Glomerular endothelial cell (primary cell): ENCODE data around the gene GLOD5. TPM values are rescaled to one million over a fixed set of nuclear protein-coding genes. Genes with fewer than 3 reads are reported as not detected.
"Not testable (repeated sequence)": the region's sequence is repeated elsewhere in the genome, so short reads cannot be mapped to it uniquely, and the experiment has no call there.

Experiments used
- DNase-seq: peaks from one replicate; pipeline ENCODE4 v3.0.0-alpha.2; 2011; ENCODE audit warnings: low read depth, low spot score; ENCODE audit errors: extremely low read depth
- total RNA-seq: library from RNA; depleted of rRNA; stranded (reverse); fragments of >200 nt; gene quantifications from 2 replicates; pipeline ENCODE4 v1.2.3, GENCODE V29; 2015

GLOD5 gene
- total RNA-seq, 1 donor from 2014 or later: not detected

DNA sequence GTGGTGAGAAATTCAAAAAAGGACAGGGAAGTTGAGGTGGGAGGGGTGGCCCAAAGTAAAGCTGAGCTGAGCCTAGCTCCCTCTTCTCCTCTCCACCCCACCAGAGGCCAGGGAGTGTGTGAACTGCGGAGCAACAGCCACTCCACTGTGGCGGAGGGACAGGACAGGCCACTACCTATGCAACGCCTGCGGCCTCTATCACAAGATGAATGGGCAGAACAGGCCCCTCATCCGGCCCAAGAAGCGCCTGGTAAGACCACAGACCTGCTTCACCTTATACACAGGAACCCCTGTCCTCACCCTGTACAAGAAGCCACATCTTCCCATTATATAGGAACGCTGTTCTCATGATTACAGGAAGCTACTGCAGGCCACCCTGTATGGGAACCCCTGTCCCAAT, 30.7 kb downstream of the GLOD5 start:
- no peak for DNase-seq

GRCh38 chrX:48793935-48794334, 32.4 kb downstream of the GLOD5 start:
- no peak for DNase-seq

DNA sequence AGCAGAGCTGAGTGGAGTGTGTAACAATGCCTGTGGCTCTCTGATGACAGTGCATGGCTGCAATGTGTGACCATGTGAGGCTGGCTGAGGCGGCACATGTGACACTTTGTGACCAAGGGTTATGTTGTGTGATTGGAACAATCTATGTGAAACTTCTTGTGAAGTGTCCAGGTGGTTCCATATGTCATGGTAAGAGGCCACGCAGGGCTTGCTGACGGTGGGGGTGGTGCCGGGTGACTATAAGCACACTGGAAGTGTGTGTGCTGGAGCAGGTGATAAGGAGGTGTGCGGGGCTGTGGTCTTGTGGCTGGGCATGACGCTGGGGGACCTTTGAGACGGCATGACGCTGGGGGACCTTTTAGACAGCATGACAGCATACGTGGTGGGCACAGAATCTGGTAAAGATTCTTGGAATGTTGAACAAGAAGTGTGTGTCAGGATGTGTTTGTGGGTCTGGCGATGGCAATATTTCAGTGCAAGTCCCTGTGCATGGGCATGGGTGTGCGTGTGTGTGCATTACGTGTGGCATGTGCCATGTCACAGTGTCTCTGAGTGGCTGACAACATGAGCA, 32.9 kb downstream of the GLOD5 start:
- DNase-seq: no peak

DNA sequence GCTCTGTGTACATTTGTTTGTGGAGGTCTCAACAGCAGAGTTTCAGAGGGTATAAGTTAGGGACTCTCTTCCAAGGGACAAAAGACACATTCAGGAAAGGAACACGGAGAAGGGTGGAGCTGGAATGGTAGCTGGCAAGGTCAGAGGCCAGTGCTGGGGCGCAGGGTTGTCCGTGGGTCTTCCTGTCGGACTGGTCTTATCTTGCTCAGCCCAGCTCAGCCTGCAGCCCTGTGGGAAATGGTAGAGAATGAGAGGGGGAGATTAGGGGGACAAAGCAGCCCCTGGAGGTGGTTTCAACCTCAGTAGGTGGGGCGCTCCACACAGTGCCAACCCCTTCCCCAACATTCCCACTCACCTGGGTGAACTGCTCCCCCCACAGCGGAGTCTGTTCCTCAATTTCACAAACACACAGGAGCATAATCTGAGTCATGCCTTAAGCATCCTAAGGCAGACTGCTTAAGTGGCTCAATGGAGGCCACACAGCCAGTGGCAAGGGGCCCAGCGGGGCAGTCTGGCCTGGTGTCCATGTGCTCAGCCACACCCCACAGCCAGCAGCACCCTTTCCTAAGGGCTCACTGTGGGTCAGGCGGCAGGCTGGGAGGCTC, 33.5 kb downstream of the GLOD5 start:
- no peak for DNase-seq

DNA sequence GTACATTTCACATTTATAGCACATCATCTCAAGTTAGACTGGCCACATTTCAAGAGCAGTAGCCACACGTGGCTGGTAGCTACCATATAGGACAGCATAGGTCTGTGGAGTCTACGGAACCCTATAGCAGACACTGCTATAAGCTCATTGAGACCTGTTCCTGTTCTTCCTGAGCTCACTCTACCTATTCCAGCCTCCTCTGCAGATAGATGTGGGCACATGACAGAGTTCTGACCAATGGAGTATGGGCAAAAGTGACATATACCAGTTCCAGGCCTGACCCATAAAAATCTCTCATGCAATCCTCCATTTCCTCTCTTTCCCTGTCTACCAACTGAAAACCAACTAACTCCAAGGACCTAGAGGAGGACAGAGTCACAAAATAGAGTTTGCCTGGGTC, 36.8 kb downstream of the GLOD5 start:
- no peak for DNase-seq

- DNase-seq: no peak
Observed at GRCh38 chrX:48800574-48801279, 39.2 kb downstream of the GLOD5 start.

- DNase-seq: peak; percentile 73
Observed at GRCh38 chrX:48801280-48802088, 39.9 kb downstream of the GLOD5 start, which contains the start of gene HDAC6. Gene HDAC6 (plus strand): TSS chrX:48802067. CDS start chrX:48802693, 626 bp downstream.

GRCh38 chrX:48802089-48802904, 40.8 kb downstream of the GLOD5 start:
- peak; percentile 22 for DNase-seq

DNA sequence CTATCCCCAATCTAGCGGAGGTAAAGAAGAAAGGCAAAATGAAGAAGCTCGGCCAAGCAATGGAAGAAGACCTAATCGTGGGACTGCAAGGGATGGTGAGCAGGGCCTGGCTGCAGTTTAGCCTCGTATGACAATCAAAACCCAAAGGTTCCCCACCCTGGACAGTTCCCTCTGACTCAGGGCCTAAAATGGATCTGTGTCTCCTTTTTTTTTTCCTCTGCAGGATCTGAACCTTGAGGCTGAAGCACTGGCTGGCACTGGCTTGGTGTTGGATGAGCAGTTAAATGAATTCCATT, 41.3 kb downstream of the GLOD5 start:
- DNase-seq: no peak

GRCh38 chrX:48806081-48806480, 44.5 kb downstream of the GLOD5 start:
- no peak for DNase-seq

DNA sequence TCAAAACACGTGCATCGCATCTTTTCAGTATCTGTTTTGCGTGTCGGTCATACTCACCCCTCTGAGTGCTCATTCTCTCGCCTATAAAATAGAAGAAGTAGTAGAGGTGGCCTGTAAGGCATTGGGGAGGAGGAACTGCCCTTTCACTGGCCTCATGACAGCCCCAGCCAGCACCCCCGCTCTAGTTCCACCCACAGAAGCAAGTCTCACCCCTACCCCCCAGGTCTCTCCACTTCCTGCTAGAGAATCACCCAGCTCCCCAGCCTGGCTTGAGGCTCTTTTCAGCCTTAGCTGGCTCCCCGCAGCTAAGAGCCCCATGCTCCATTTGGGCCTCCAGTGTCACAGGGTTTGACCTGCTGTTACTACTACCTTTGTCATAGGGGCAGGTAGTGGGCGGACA, 52.1 kb downstream of the GLOD5 start:
- no peak for DNase-seq

DNA sequence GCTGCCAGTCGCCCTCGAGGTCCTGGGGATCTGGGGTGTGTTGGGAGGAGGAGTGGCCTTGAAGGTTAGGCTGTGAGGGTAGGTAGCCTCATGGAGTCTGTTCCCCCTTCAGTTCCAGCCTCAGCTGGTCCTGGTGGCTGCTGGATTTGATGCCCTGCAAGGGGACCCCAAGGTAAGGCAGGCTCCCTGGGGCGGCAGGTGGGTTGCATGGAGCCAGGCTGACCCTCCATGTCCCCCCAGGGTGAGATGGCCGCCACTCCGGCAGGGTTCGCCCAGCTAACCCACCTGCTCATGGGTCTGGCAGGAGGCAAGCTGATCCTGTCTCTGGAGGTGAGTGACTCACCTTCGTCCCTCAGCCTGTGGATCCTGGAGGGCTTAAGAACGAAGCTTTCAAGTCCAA, 53.2 kb downstream of the GLOD5 start:
- no peak for DNase-seq

DNA sequence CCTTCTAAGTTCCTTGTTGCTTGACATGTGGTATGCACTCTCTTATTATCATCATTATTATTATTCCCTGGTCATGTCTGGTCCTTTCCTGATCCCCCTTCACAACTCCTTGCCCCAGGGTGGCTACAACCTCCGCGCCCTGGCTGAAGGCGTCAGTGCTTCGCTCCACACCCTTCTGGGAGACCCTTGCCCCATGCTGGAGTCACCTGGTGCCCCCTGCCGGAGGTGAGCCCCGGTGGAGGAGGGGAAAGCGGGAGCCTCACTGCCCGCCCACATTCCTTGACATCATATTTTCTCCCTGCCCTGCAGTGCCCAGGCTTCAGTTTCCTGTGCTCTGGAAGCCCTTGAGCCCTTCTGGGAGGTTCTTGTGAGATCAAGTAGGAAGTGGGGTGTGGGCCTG, 53.7 kb downstream of the GLOD5 start:
- DNase-seq: no peak

DNA sequence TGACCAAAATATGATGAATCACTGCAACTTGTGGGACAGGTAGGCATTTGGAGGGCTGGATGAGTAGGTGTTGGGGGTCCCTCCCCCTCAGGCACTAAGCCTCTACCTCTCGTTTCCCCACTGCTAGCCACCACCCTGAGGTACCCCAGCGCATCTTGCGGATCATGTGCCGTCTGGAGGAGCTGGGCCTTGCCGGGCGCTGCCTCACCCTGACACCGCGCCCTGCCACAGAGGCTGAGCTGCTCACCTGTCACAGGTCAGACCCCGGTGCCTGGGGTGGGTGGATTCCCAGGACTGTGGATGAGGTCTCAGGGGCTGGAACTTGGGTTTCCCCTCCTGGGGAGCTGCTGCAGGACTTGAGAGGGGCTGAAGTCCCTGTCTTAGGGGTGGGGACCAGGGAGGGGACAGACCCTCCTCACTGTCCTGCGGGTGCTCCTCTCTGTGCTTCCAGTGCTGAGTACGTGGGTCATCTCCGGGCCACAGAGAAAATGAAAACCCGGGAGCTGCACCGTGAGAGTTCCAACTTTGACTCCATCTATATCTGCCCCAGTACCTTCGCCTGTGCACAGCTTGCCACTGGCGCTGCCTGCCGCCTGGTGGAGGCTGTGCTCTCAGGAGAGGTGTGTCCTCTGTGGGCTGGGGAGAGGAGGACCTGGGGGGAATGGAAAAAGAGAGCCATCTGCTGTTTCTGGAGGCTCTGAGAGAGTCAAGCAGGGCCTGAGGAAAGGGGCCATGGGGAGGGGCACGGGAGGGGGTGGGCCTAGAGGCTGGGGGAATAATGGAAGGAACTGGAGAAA, 54.7 kb downstream of the GLOD5 start:
- DNase-seq: no peak

- DNase-seq: no peak
Observed at GRCh38 chrX:48818098-48818497, 56.6 kb downstream of the GLOD5 start.

DNA sequence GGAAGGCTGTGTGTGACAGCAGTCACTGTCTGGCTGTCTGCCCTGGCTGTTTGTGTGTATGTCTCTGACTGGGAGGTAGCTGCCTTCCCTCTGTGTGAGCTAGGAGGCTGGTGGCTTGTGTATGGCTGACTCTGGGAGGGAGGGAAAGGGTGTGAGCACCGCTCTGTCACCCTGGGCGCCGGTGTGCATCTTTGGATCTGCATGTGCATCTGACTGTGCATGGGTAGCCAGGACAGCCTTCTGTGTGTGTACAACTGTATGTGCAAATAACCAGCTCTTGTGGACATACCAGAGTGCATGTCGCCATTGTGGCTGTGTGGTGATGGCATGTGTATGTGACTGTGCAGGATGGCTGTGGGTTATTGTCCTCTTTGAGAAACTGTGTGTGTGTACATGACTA, 57.3 kb downstream of the GLOD5 start:
- no peak for DNase-seq

DNA sequence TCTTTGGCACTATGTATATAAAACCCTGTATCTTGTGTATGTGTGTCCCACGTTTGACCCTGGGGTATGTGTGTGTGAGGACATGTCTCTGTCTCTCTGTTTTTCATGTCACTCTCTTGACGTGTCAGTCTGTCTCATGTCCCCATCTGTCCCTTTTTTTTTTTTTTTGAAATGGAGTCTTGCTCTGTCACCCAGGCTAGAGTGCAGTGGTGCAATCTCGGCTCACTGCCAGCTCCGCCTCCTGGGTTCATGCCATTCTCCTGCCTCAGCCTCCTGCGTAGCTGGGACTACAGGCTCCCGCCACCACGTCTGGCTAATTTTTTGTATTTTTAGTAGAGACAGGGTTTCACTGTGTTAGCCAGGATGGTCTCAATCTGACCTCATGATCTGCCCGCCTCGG, 57.8 kb downstream of the GLOD5 start:
- DNase-seq: not testable (repeated sequence)

GRCh38 chrX:48823053-48823452, 61.5 kb downstream of the GLOD5 start:
- DNase-seq: no peak
